HEK293 (cell line): ENCODE data around the gene SLC9A9.

Experiments used
- GLIS2 ChIP-seq: fragments of 450-650 bp; formaldehyde crosslinking; IDR thresholded peaks from 2 replicates; pipeline ENCODE4 v1.5.1; 2016; ENCODE audit warnings: missing biosample characterization, missing genetic modification characterization
- TCF7L2 ChIP-seq: IDR thresholded peaks from 2 replicates; pipeline ENCODE4 v1.6.1; 2011; ENCODE audit warnings: low read depth, mild to moderate bottlenecking, inconsistent platforms, low read length, moderate library complexity, borderline replicate concordance
- ZFP3 ChIP-seq: fragments of 450-650 bp; formaldehyde crosslinking; IDR thresholded peaks from 2 replicates; pipeline ENCODE4 v1.5.1; 2016; ENCODE audit warnings: low read depth, missing biosample characterization, missing genetic modification characterization
- ZNF76 ChIP-seq: fragments of 450-650 bp; formaldehyde crosslinking; IDR thresholded peaks from 2 replicates; pipeline ENCODE4; 2016; ENCODE audit warnings: low read depth, missing biosample characterization, missing genetic modification characterization, borderline replicate concordance
- TF ChIP-seq, protein P1 (sequence below): fragments of 450-650 bp; formaldehyde crosslinking; IDR thresholded peaks from 2 replicates; pipeline ENCODE4 v1.5.1; 2016; ENCODE audit warnings: missing biosample characterization, missing genetic modification characterization

DNA sequence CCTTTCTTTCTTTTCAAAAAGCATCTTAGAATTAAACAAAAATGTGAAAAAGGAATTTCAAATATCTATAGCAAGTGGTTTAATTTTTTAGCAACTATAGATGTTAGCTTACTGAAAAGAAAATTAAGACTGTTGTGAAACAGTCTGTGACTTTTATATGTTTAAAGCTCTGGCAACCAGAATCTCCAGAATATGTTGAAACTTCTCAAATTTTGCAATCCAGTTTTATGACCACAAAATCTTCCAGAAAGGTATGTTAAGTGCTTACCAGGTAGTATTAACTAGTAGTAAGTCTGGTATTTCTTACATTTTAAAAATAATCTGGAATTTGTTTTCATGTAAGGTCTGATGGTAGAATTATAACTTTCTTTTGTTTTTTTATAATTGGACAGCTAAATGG lies 235.0 kb downstream of the SLC9A9 start:
- TF ChIP-seq, protein P1, sequence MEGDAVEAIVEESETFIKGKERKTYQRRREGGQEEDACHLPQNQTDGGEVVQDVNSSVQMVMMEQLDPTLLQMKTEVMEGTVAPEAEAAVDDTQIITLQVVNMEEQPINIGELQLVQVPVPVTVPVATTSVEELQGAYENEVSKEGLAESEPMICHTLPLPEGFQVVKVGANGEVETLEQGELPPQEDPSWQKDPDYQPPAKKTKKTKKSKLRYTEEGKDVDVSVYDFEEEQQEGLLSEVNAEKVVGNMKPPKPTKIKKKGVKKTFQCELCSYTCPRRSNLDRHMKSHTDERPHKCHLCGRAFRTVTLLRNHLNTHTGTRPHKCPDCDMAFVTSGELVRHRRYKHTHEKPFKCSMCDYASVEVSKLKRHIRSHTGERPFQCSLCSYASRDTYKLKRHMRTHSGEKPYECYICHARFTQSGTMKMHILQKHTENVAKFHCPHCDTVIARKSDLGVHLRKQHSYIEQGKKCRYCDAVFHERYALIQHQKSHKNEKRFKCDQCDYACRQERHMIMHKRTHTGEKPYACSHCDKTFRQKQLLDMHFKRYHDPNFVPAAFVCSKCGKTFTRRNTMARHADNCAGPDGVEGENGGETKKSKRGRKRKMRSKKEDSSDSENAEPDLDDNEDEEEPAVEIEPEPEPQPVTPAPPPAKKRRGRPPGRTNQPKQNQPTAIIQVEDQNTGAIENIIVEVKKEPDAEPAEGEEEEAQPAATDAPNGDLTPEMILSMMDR (tag by site-specific recombination), result no peak
- no peak for TF ChIP-seq ZFP3
- TF ChIP-seq ZNF76 (tag by site-specific recombination), result no peak
- no peak for TF ChIP-seq TCF7L2
- no peak for TF ChIP-seq GLIS2 (tag by site-specific recombination)
